ENCODE results near the gene ANKS1A.

ANKS1A gene

DNA sequence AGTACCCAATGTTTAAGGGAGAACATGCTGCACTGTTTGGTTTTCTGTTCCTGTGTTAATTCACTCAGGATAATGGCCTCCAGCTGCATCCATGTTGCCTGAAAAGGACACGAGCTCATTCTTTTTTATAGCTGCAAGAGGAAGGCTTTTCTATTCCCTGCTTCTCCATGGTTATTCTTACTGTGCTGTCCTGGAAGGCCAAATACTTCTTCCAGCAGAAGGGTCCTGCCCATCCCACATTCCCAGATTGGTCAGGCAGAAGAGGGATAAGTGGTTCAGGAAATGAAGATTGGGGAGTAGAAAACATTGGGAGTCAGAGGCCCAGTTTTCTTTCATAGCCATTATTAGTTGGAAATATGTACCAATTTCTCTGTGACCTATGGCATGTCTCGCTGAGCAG lies 129.7 kb downstream of the ANKS1A start:
- H3K36me3 ChIP-seq (ENCODE audit: control insufficient read depth, low read length), result no peaks in the 10 kb centered on the region
- no peaks in the 10 kb centered on the region for H3K9me2 ChIP-seq (replicated peaks; ENCODE audit: control insufficient read depth, low read length)
- no peaks in the 10 kb centered on the region for H3K9me3 ChIP-seq (ENCODE audit: control insufficient read depth, insufficient read depth, low read length)
- H3K4me3 ChIP-seq (ENCODE audit: low read length), result no peak overlapping the region
- H3K27me3 ChIP-seq (ENCODE audit: control insufficient read depth, low read length), result no peaks in the 10 kb centered on the region
- H3K27ac ChIP-seq (ENCODE audit: low read depth, low read length), result no peak overlapping the region
- H3K79me2 ChIP-seq (ENCODE audit: control insufficient read depth, low read length), result no peaks in the 10 kb centered on the region
- TF ChIP-seq, protein P1, sequence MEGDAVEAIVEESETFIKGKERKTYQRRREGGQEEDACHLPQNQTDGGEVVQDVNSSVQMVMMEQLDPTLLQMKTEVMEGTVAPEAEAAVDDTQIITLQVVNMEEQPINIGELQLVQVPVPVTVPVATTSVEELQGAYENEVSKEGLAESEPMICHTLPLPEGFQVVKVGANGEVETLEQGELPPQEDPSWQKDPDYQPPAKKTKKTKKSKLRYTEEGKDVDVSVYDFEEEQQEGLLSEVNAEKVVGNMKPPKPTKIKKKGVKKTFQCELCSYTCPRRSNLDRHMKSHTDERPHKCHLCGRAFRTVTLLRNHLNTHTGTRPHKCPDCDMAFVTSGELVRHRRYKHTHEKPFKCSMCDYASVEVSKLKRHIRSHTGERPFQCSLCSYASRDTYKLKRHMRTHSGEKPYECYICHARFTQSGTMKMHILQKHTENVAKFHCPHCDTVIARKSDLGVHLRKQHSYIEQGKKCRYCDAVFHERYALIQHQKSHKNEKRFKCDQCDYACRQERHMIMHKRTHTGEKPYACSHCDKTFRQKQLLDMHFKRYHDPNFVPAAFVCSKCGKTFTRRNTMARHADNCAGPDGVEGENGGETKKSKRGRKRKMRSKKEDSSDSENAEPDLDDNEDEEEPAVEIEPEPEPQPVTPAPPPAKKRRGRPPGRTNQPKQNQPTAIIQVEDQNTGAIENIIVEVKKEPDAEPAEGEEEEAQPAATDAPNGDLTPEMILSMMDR (IDR thresholded peaks at IDR 0.05; ENCODE audit: low read depth, low read length, poor library complexity, severe bottlenecking), result no peak
- TF ChIP-seq EZH2phosphoT487 (IDR thresholded peaks at IDR 0.05; ENCODE audit: borderline replicate concordance, low read length), result no peak
- H3K4me1 ChIP-seq (ENCODE audit: control insufficient read depth, low read length), result no peaks in the 10 kb centered on the region
- no peak overlapping the region for H3K4me2 ChIP-seq (ENCODE audit: low read length)
- no peaks in the 10 kb centered on the region for H4K20me1 ChIP-seq (ENCODE audit: control insufficient read depth, insufficient read depth, low read depth, low read length)
- no peaks in the 10 kb centered on the region for H3F3A ChIP-seq (ENCODE audit: control insufficient read depth, insufficient read depth)

DNA sequence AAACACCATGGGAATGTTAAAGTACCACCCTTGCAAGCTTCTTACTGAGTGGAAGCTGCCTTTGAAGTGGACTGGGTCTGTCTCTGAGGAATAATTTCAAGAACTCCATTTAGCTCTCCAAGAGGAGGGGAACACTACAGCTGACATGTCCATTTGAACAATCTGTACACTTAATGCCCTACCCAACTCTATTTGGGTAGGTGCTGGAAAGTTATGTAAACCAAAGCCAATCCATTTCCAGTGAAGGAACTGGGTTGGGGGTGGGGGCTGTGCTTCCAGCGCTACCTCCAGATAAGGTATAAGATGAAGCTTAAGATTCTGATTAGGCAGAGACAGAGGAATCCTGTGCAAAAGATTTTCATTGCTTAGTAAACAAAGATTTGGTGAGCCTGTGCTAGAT lies 130.1 kb downstream of the ANKS1A start:
- H3K4me1 ChIP-seq (ENCODE audit: control insufficient read depth, low read length), result no peaks in the 10 kb centered on the region
- H3K4me2 ChIP-seq (ENCODE audit: low read length), result no peak overlapping the region
- H3K4me3 ChIP-seq (ENCODE audit: low read length), result no peak overlapping the region
- no peaks in the 10 kb centered on the region for H3K27me3 ChIP-seq (ENCODE audit: control insufficient read depth, low read length)
- no peaks in the 10 kb centered on the region for H3K79me2 ChIP-seq (ENCODE audit: control insufficient read depth, low read length)
- TF ChIP-seq, protein P1 (IDR thresholded peaks at IDR 0.05; ENCODE audit: low read depth, low read length, poor library complexity, severe bottlenecking), result no peak
- TF ChIP-seq EZH2phosphoT487 (IDR thresholded peaks at IDR 0.05; ENCODE audit: borderline replicate concordance, low read length), result no peak
- H4K20me1 ChIP-seq (ENCODE audit: control insufficient read depth, insufficient read depth, low read depth, low read length), result no peaks in the 10 kb centered on the region
- H3K9me3 ChIP-seq (ENCODE audit: control insufficient read depth, insufficient read depth, low read length), result no peaks in the 10 kb centered on the region
- no peaks in the 10 kb centered on the region for H3K9me2 ChIP-seq (replicated peaks; ENCODE audit: control insufficient read depth, low read length)
- no peaks in the 10 kb centered on the region for H3F3A ChIP-seq (ENCODE audit: control insufficient read depth, insufficient read depth)
- H3K36me3 ChIP-seq (ENCODE audit: control insufficient read depth, low read length), result no peaks in the 10 kb centered on the region
- no peak overlapping the region for H3K27ac ChIP-seq (ENCODE audit: low read depth, low read length)

DNA sequence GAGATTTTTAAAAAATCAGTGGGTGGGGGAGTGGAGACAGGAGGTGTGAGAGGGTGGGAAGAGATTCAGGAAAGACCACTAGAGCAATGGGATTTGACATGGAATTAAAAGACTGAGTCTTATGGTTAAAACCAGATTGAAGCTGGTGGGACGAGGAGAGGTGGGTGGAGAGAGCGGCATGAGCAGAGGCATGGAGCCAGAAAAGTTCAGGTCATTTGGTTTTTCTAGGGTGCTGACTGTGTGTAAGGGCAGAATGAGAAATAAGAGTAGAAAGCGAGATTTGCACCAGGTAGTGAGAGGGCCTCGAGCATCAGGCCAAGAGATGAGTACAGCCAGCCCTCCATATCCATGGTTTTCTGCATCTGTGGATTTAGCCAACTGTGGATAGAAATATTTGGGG lies 130.8 kb downstream of the ANKS1A start:
- Histone ChIP-seq H3K4me3 (ENCODE audit: low read length) (no peak overlapping the region), H3K27me3 (ENCODE audit: control insufficient read depth, low read length) (no peaks in the 10 kb centered on the region), H3K4me1 (ENCODE audit: control insufficient read depth, low read length) (no peaks in the 10 kb centered on the region), H3K9me2 (replicated peaks; ENCODE audit: control insufficient read depth, low read length) (no peaks in the 10 kb centered on the region), H3K4me2 (ENCODE audit: low read length) (no peak overlapping the region), H3K79me2 (ENCODE audit: control insufficient read depth, low read length) (no peaks in the 10 kb centered on the region), H3F3A (ENCODE audit: control insufficient read depth, insufficient read depth) (no peaks in the 10 kb centered on the region), H4K20me1 (ENCODE audit: control insufficient read depth, insufficient read depth, low read depth, low read length) (no peaks in the 10 kb centered on the region), H3K27ac (ENCODE audit: low read depth, low read length) (no peak overlapping the region), H3K36me3 (ENCODE audit: control insufficient read depth, low read length) (no peaks in the 10 kb centered on the region), H3K9me3 (ENCODE audit: control insufficient read depth, insufficient read depth, low read length) (no peaks in the 10 kb centered on the region)
- TF ChIP-seq EZH2phosphoT487 (IDR thresholded peaks at IDR 0.05; ENCODE audit: borderline replicate concordance, low read length), result no peak
- TF ChIP-seq, protein P1 (IDR thresholded peaks at IDR 0.05; ENCODE audit: low read depth, low read length, poor library complexity, severe bottlenecking), result no peak

DNA sequence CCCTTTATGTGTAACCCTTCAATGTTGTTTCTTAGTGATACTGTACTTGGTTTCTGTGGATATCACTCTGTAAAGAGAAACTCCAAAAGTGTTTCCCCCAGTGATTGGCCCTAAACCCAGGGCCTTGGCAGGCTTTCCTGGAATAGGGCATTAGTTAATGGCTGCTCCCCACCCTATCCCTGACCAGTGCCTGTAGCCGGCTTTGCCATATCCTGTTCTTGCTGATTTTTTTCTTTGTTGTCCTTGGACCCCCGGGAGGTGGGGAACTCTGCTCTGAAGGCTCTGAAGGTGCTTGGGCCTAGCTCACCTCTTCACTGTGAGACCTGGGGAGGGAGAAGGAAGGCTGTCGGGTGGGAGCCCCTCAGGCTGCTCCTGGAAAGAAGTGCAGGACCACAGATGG lies 131.9 kb downstream of the ANKS1A start:
- Histone ChIP-seq H3K36me3 (ENCODE audit: control insufficient read depth, low read length) (no peaks in the 10 kb centered on the region), H3K4me1 (ENCODE audit: control insufficient read depth, low read length) (no peaks in the 10 kb centered on the region), H3K79me2 (ENCODE audit: control insufficient read depth, low read length) (no peaks in the 10 kb centered on the region), H3K27ac (ENCODE audit: low read depth, low read length) (no peak overlapping the region), H3K4me2 (ENCODE audit: low read length) (no peak overlapping the region), H3K4me3 (ENCODE audit: low read length) (no peak overlapping the region), H3K27me3 (ENCODE audit: control insufficient read depth, low read length) (no peaks in the 10 kb centered on the region), H3F3A (ENCODE audit: control insufficient read depth, insufficient read depth) (no peaks in the 10 kb centered on the region), H3K9me3 (ENCODE audit: control insufficient read depth, insufficient read depth, low read length) (no peaks in the 10 kb centered on the region), H3K9me2 (replicated peaks; ENCODE audit: control insufficient read depth, low read length) (no peaks in the 10 kb centered on the region), H4K20me1 (ENCODE audit: control insufficient read depth, insufficient read depth, low read depth, low read length) (no peaks in the 10 kb centered on the region)
- TF ChIP-seq, protein P1 (IDR thresholded peaks at IDR 0.05; ENCODE audit: low read depth, low read length, poor library complexity, severe bottlenecking), result no peak
- no peak for TF ChIP-seq EZH2phosphoT487 (IDR thresholded peaks at IDR 0.05; ENCODE audit: borderline replicate concordance, low read length)
